MM.1S (cell line): ENCODE measurements around the gene CSN3.

Source experiments
- DNase-seq: peaks from one replicate; pipeline ENCODE4 v3.0.0-alpha.2; 2015
- H2AFZ ChIP-seq: fragments of 300-600 bp; sonication (generic); 2 replicates; pipeline ENCODE4 v1.6.0; 2016; ENCODE audit warnings: antibody characterized with exemption, low read length
- H3F3A ChIP-seq: fragments of 300-600 bp; sonication (generic); 2 replicates; pipeline ENCODE4 v1.6.1; 2016; ENCODE audit warnings: mild to moderate bottlenecking, antibody characterized with exemption, low read length, moderate library complexity, mixed read lengths; ENCODE audit not compliant: insufficient read depth
- H3K27ac ChIP-seq: fragments of 300-600 bp; sonication (generic); 2 replicates; pipeline ENCODE4 v1.5.1; 2016; ENCODE audit warnings: mild to moderate bottlenecking, low read length
- H3K27me3 ChIP-seq: fragments of 300-600 bp; sonication (generic); replicated peaks from 2 replicates; pipeline ENCODE4 v1.6.0; 2016; ENCODE audit warnings: low read length; ENCODE audit not compliant: insufficient read depth
- H3K36me3 ChIP-seq: fragments of 300-600 bp; sonication (generic); replicated peaks from 2 replicates; pipeline ENCODE4 v1.6.1; 2016; ENCODE audit warnings: mild to moderate bottlenecking, low read length, mixed read lengths; ENCODE audit not compliant: insufficient read depth
- H3K4me1 ChIP-seq: fragments of 300-600 bp; sonication (generic); 2 replicates; pipeline ENCODE4 v1.6.1; 2016; ENCODE audit warnings: low read length, mixed read lengths
- H3K4me2 ChIP-seq: fragments of 300-600 bp; sonication (generic); 2 replicates; pipeline ENCODE4 v1.6.0; 2016; ENCODE audit warnings: low read depth, low read length
- H3K4me3 ChIP-seq: fragments of 300-600 bp; sonication (generic); 2 replicates; pipeline ENCODE4 v1.5.1; 2016; ENCODE audit warnings: low read length, mixed read lengths
- H3K79me2 ChIP-seq: fragments of 300-600 bp; sonication (generic); 2 replicates; pipeline ENCODE4 v1.6.1; 2016; ENCODE audit warnings: mixed run types, low read length, mixed read lengths
- H3K9ac ChIP-seq: fragments of 300-600 bp; sonication (generic); 2 replicates; pipeline ENCODE4 v1.6.1; 2016; ENCODE audit warnings: low read length, mixed read lengths
- H3K9me2 ChIP-seq: fragments of 300-600 bp; sonication (generic); replicated peaks from 2 replicates; pipeline ENCODE4 v1.6.1; 2016; ENCODE audit warnings: mild to moderate bottlenecking, low read length, mixed read lengths; ENCODE audit not compliant: insufficient read depth
- H3K9me3 ChIP-seq: fragments of 300-600 bp; sonication (generic); replicated peaks from 2 replicates; pipeline ENCODE4 v1.6.1; 2016; ENCODE audit warnings: mild to moderate bottlenecking, low read length, mixed read lengths; ENCODE audit not compliant: insufficient read depth
- H4K20me1 ChIP-seq: fragments of 300-600 bp; sonication (generic); 2 replicates; pipeline ENCODE4 v1.6.1; 2016; ENCODE audit warnings: mild to moderate bottlenecking, low read length, moderate library complexity, mixed read lengths; ENCODE audit not compliant: insufficient read depth
- EZH2 ChIP-seq: fragments of 300-600 bp; sonication (generic); optimal IDR thresholded peaks from 2 replicates; pipeline ENCODE3; 2017; ENCODE audit warnings: low read depth, mild to moderate bottlenecking, antibody characterized with exemption, low read length, mixed read lengths
- EZH2phosphoT487 ChIP-seq: fragments of 300-600 bp; sonication (generic); IDR thresholded peaks from 2 replicates; pipeline ENCODE4 v1.6.1; 2018; ENCODE audit warnings: antibody characterized with exemption, low read length
- TF ChIP-seq, protein P1 (sequence below): fragments of 300-600 bp; sonication (generic); IDR thresholded peaks from 2 replicates; pipeline ENCODE4 v1.5.1; 2016; ENCODE audit warnings: antibody characterized with exemption, low read length, mixed read lengths

The CSN3 gene

GRCh38 chr4:70297576-70297975 lies 55.2 kb downstream of the CSN3 start:
- peak overlapping the region; percentile 44 for H2AFZ ChIP-seq
- no peaks in the 10 kb centered on the region for H4K20me1 ChIP-seq
- H3K36me3 ChIP-seq: no peaks in the 10 kb centered on the region
- peak; percentile 78 for DNase-seq
- H3K9me3 ChIP-seq: no peaks in the 10 kb centered on the region
- peak overlapping the region; percentile 40; the same call in 1 of the 2 replicates for H3K9ac ChIP-seq
- peak overlapping the region; percentile 66 for H3K4me2 ChIP-seq
- no peaks in the 10 kb centered on the region for H3K27me3 ChIP-seq
- peaks cover 49% of the 10 kb centered on the region for H3K4me1 ChIP-seq
- TF ChIP-seq EZH2 (no peak), EZH2phosphoT487 (no peak)
- TF ChIP-seq, protein P1, sequence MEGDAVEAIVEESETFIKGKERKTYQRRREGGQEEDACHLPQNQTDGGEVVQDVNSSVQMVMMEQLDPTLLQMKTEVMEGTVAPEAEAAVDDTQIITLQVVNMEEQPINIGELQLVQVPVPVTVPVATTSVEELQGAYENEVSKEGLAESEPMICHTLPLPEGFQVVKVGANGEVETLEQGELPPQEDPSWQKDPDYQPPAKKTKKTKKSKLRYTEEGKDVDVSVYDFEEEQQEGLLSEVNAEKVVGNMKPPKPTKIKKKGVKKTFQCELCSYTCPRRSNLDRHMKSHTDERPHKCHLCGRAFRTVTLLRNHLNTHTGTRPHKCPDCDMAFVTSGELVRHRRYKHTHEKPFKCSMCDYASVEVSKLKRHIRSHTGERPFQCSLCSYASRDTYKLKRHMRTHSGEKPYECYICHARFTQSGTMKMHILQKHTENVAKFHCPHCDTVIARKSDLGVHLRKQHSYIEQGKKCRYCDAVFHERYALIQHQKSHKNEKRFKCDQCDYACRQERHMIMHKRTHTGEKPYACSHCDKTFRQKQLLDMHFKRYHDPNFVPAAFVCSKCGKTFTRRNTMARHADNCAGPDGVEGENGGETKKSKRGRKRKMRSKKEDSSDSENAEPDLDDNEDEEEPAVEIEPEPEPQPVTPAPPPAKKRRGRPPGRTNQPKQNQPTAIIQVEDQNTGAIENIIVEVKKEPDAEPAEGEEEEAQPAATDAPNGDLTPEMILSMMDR: no peak
- H3K27ac ChIP-seq: peak overlapping the region; percentile 87
- H3K9me2 ChIP-seq: no peaks in the 10 kb centered on the region
- H3K79me2 ChIP-seq: no peaks in the 10 kb centered on the region
- peak overlapping the region; percentile 8 for H3K4me3 ChIP-seq
- peaks cover 20% of the 10 kb centered on the region for H3F3A ChIP-seq

DNA sequence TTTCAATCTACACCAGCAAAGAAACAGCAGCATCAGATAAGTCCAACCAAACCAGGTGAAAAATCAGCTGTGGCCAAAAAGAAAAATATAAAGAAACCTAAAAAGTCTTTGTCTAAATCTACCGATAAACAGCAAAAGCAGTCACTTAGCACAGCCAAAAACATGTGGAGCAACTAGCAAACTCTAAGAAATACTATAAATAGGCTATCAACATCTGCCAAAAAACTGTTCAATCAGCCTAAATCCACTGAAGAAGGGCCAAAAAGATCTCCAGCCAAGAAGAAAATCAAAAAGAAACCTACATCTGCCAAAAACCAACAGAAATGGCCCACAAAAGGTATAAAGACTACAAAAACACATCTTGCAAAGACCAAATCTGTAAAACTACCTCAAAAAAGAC lies 55.7 kb downstream of the CSN3 start:
- H3K4me1 ChIP-seq: peaks cover 49% of the 10 kb centered on the region
- TF ChIP-seq EZH2 (no peak), EZH2phosphoT487 (no peak)
- TF ChIP-seq, protein P1: no peak
- no peaks in the 10 kb centered on the region for H3K9me3 ChIP-seq
- H3K4me3 ChIP-seq: 0 out of 2 replicates have a peak overlapping the region, but pooled peaks have one; percentile 8
- H3K27ac ChIP-seq: peak overlapping the region; percentile 87
- H2AFZ ChIP-seq: peak overlapping the region; percentile 44
- H3F3A ChIP-seq: peaks cover 20% of the 10 kb centered on the region
- DNase-seq: peak; percentile 60
- H3K9me2 ChIP-seq: no peaks in the 10 kb centered on the region
- no peaks in the 10 kb centered on the region for H4K20me1 ChIP-seq
- no peaks in the 10 kb centered on the region for H3K27me3 ChIP-seq
- no peaks in the 10 kb centered on the region for H3K36me3 ChIP-seq
- peak overlapping the region; percentile 66 for H3K4me2 ChIP-seq
- peak overlapping the region; percentile 40; the same call in 1 of the 2 replicates for H3K9ac ChIP-seq
- no peaks in the 10 kb centered on the region for H3K79me2 ChIP-seq

GRCh38 chr4:70299643-70300042 lies 57.2 kb downstream of the CSN3 start:
- no peaks in the 10 kb centered on the region for H3K27me3 ChIP-seq
- no peak overlapping the region for H2AFZ ChIP-seq
- no peak overlapping the region for H3K4me2 ChIP-seq
- TF ChIP-seq, protein P1: no peak
- TF ChIP-seq EZH2phosphoT487 (no peak), EZH2 (no peak)
- H3K27ac ChIP-seq: no peak overlapping the region
- H3F3A ChIP-seq: peaks cover 20% of the 10 kb centered on the region
- H3K36me3 ChIP-seq: no peaks in the 10 kb centered on the region
- H3K4me1 ChIP-seq: peaks cover 52% of the 10 kb centered on the region
- no peaks in the 10 kb centered on the region for H4K20me1 ChIP-seq
- H3K4me3 ChIP-seq: no peak overlapping the region
- no peaks in the 10 kb centered on the region for H3K9me2 ChIP-seq
- no peak overlapping the region for H3K9ac ChIP-seq
- H3K9me3 ChIP-seq: no peaks in the 10 kb centered on the region
- no peak for DNase-seq
- H3K79me2 ChIP-seq: no peaks in the 10 kb centered on the region
